ENCODE measurements around the gene GRB7. TPM values are rescaled to one million over a fixed set of nuclear protein-coding genes. Genes with fewer than 3 reads are reported as not detected.
"Not testable (repeated sequence)": the region's sequence is repeated elsewhere in the genome, so short reads cannot be mapped to it uniquely, and the experiment has no call there.

Gene GRB7
- total RNA-seq, 1 donor from 2014 or later = 1.6 TPM

DNA sequence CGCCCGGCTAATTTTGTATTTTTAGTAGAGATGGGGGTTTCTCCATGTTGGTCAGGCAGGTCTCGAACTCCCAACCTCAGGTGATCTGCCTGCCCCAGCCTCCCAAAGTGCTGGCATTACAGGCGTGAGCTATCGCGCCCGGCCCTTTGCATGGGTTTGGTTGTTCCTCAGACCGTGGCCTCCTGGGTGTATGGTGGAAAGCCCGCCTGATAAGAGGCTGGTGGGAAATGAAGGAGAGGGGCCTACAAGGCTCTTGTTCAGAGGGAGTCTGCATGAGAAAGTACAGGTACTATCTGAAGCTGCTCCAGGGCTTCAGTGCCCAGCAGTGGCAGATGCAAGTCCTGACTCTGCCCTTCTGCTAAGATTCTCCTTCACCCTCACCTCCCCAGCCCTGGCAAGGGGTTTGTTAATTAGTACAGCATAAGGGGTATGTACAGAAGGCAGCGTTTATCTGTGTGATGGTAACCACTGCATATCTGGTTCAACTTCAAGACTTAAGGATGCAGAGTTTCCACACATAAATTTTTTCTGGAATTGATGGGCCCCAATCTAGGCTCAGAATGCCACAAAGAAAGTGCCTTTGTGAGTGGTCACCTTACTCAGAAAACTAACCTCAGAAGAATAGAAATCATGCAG is 24.2 kb downstream of the GRB7 start:
- Histone ChIP-seq H3K27ac (no peak overlapping the region), H3K4me3 (no peak overlapping the region), H3K4me1 (no peaks in the 10 kb centered on the region), H3K27me3 (no peaks in the 10 kb centered on the region), H3K9me3 (no peaks in the 10 kb centered on the region), H3K36me3 (no peaks in the 10 kb centered on the region)
- TF ChIP-seq, protein P1, sequence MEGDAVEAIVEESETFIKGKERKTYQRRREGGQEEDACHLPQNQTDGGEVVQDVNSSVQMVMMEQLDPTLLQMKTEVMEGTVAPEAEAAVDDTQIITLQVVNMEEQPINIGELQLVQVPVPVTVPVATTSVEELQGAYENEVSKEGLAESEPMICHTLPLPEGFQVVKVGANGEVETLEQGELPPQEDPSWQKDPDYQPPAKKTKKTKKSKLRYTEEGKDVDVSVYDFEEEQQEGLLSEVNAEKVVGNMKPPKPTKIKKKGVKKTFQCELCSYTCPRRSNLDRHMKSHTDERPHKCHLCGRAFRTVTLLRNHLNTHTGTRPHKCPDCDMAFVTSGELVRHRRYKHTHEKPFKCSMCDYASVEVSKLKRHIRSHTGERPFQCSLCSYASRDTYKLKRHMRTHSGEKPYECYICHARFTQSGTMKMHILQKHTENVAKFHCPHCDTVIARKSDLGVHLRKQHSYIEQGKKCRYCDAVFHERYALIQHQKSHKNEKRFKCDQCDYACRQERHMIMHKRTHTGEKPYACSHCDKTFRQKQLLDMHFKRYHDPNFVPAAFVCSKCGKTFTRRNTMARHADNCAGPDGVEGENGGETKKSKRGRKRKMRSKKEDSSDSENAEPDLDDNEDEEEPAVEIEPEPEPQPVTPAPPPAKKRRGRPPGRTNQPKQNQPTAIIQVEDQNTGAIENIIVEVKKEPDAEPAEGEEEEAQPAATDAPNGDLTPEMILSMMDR (IDR thresholded peaks at IDR 0.05) = no peak
- no peak for DNase-seq (ENCODE audit: low spot score in 2 of 2)
- intact Hi-C loops (cut with DNase I) = no loop called here

DNA sequence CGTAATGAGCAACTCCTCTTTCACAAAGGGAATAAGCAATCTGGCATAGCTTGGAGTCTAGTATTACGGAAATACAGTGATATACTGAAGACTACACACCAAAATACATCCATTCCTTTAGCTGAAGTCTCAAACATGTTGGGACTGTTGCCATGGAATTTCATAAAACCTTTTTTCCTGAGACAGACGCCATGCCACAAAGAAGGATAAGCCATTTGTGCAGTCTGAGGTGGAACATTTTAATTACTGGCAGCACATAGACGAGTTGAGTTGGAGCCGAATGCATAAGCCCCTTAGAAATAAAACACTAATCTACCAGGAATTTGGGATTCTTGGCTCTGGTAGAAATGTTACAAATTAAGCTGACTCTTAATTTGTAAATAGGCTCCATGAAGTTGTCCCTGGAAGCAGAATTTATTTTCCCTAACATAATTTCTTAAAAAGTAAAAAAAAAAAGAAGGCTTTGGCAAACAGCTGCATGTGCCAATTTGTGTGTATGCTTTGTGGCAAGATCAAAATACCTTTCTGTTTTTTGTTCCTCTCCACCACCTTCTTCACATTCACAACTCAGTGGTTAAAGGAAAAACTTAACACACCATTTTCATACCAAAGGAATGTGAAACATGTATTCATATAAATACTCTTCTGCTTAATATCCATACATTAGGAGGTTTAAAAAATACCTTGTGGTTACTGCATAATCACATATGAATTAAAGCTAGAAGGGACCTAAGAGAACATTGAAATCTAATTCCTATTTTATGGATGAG is 25.5 kb downstream of the GRB7 start:
- no peaks in the 10 kb centered on the region for H3K9me3 ChIP-seq
- no peak overlapping the region for H3K4me3 ChIP-seq
- H3K4me1 ChIP-seq = no peaks in the 10 kb centered on the region
- H3K27me3 ChIP-seq = no peaks in the 10 kb centered on the region
- no peak overlapping the region for H3K27ac ChIP-seq
- no peak for DNase-seq (ENCODE audit: low spot score in 2 of 2)
- H3K36me3 ChIP-seq = no peaks in the 10 kb centered on the region
- TF ChIP-seq, protein P1 (IDR thresholded peaks at IDR 0.05) = no peak
- intact Hi-C loops (cut with DNase I) = no loop called here

DNA sequence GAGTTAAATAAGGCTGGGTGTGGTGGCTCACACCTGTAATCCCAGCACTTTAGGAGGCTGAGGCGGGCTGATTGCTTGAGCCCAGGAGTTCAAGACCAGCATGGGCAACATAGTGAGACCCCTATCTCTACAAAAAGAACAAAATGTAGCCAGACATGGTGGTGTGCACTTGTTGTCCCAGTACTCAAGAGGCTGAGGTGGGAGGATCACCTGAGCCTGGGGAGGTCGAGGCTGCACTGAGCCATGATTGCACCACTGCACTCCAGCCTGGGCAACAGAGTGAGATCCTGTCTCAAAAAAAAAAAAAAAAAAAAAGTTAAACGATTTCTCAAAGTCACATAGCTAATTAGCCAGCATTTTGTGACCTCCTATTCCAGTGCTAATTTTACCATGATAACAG is 26.4 kb downstream of the GRB7 start:
- DNase-seq (ENCODE audit: low spot score in 2 of 2); intact Hi-C loops (cut with DNase I); H3K27me3 ChIP-seq; H3K9me3 ChIP-seq; H3K4me1 ChIP-seq; H3K4me3 ChIP-seq; H3K36me3 ChIP-seq; H3K27ac ChIP-seq: not testable (repeated sequence)

DNA sequence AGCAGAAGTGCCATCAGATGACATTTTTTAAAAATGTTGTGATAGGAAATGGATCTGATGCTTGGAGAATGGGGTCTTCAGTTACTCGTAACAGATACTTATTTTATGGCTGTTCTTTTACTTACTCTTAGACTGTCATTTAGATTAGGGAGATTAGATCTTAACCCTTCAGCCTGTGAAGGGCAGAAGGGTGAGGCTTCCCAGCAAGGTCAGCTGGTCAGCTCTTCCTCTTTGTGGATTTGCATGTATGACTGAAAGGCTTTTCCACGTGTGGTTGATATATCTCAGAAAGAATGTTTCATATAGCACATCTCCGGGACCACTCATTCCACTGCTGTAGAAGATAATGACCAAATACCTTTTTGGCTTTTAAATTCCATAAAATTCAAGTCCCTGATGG is 27.4 kb downstream of the GRB7 start:
- TF ChIP-seq, protein P1 (IDR thresholded peaks at IDR 0.05) = no peak
- no peaks in the 10 kb centered on the region for H3K4me1 ChIP-seq
- no peak overlapping the region for H3K27ac ChIP-seq
- intact Hi-C loops (cut with DNase I) = no loop called here
- no peak overlapping the region for H3K4me3 ChIP-seq
- H3K27me3 ChIP-seq = no peaks in the 10 kb centered on the region
- no peaks in the 10 kb centered on the region for H3K9me3 ChIP-seq
- no peaks in the 10 kb centered on the region for H3K36me3 ChIP-seq
- no peak for DNase-seq (ENCODE audit: low spot score in 2 of 2)

DNA sequence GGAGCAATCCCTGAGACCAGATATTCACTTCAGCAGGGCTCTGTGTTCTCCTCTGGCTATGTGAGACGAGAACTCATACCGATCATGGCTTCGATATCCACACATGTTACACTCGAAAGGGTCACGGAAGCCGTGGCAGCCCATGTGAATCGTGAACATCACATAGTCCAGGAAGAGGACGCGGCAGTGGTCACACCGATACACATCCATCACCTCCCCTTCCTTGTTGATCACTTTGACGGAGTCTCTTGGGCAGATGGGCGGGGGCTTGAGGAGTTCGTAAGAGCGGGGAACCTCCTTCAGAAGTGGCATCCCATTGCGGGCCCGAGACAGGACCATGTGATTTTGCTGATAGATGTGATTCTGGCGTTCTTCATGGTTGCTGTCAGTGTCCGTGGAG is 28.0 kb downstream of the GRB7 start:
- Histone ChIP-seq H3K4me1 (no peaks in the 10 kb centered on the region), H3K9me3 (no peaks in the 10 kb centered on the region), H3K27ac (no peak overlapping the region), H3K36me3 (no peaks in the 10 kb centered on the region), H3K27me3 (no peaks in the 10 kb centered on the region), H3K4me3 (no peak overlapping the region)
- intact Hi-C loops (cut with DNase I) = no loop called here
- TF ChIP-seq, protein P1 (IDR thresholded peaks at IDR 0.05) = no peak
- no peak for DNase-seq (ENCODE audit: low spot score in 2 of 2)

DNA sequence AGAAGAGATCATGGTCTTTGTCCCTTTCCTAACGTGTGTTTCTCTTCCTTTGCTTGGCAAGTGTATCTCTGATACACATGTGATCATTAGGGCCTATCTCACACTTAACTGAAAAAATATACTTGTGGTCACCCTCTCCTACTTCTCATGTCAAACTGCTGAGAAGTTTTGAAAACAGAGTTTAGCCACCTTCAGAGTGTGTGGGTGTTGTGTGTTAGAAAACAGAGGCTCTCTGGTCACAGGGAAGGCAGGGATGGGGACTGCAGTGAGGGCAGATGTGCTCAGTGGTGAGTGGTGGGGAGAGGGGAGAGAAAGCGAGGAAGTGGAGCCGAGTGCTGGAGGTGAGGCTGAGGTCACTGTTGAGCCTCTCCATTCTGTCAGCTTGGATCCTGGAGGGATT is 29.4 kb downstream of the GRB7 start:
- Histone ChIP-seq H3K4me1 (no peaks in the 10 kb centered on the region), H3K27ac (no peak overlapping the region), H3K27me3 (no peaks in the 10 kb centered on the region), H3K4me3 (no peak overlapping the region), H3K9me3 (no peaks in the 10 kb centered on the region), H3K36me3 (no peaks in the 10 kb centered on the region)
- DNase-seq (ENCODE audit: low spot score in 2 of 2) = no peak
- TF ChIP-seq, protein P1 (IDR thresholded peaks at IDR 0.05) = no peak
- intact Hi-C loops (cut with DNase I) = no loop called here

Data from ascending aorta (tissue), 2 donors.